H1 (cell line): Measurements from ENCODE around the gene LRP8. TPM values are rescaled to one million over a fixed set of nuclear protein-coding genes. Genes with fewer than 3 reads are reported as not detected.

Source experiments
- CTCF ChIA-PET: fragments of 300-600 bp; sonication (Branson Sonifier 250); formaldehyde crosslinking; loops from one replicate; lab custom pipeline; 2021; ENCODE audit not compliant: partially characterized antibody; lab: Charles Lee
- POLR2A ChIA-PET: fragments of 300-600 bp; sonication (Branson Sonifier 250); formaldehyde crosslinking; loops from one replicate; lab custom pipeline; 2021; ENCODE audit warnings: inconsistent platforms; ENCODE audit not compliant: partially characterized antibody; lab: Charles Lee
- DNase-seq, 2 experiments: peaks; one replicate each; pipeline versions ENCODE4 v3.0.0 to v3.0.0-alpha.2; 2010 to 2022; ENCODE audit warnings: low spot score in 2 of 2, low read depth in 1 of 2, mixed read lengths in 1 of 2
- FAIRE-seq: peaks from 2 replicates; lab custom pipeline; 2011; peaks lifted over from hg19 to GRCh38; lab: Jason Lieb, UNC
- H2AFZ ChIP-seq: 2 replicates; pipeline ENCODE4 v1.8.1; 2012; ENCODE audit warnings: low read length, inconsistent platforms
- H2AK5ac ChIP-seq: 2 replicates; pipeline ENCODE4 v1.6.1; 2013; ENCODE audit warnings: low read depth, low read length
- H2BK120ac ChIP-seq: replicated peaks from 2 replicates; pipeline ENCODE3; 2013; ENCODE audit warnings: low read depth, low read length, inconsistent platforms
- H2BK12ac ChIP-seq: 2 replicates; pipeline ENCODE4 v1.6.1; 2013; ENCODE audit warnings: low read depth, low read length
- H2BK15ac ChIP-seq: 2 replicates; pipeline ENCODE4 v1.6.1; 2013; ENCODE audit warnings: low read length
- H2BK20ac ChIP-seq: 2 replicates; pipeline ENCODE4 v1.6.1; 2013; ENCODE audit warnings: low read length
- H2BK5ac ChIP-seq: 2 replicates; pipeline ENCODE4 v1.6.1; 2013; ENCODE audit warnings: low read depth, low read length
- H3K14ac ChIP-seq: 2 replicates; pipeline ENCODE4 v1.6.1; 2013; ENCODE audit warnings: inconsistent platforms; ENCODE audit not compliant: insufficient read length
- H3K18ac ChIP-seq: 2 replicates; pipeline ENCODE4 v1.6.1; 2013; ENCODE audit warnings: low read length; ENCODE audit errors: extremely low read depth
- H3K23ac ChIP-seq: 2 replicates; pipeline ENCODE4 v1.6.1; 2013; ENCODE audit warnings: inconsistent platforms; ENCODE audit not compliant: insufficient read length
- H3K23me2 ChIP-seq: 2 replicates; pipeline ENCODE4 v1.6.1; 2013; ENCODE audit warnings: low read depth, low read length
- H3K27ac ChIP-seq: 2 replicates; pipeline ENCODE4 v1.6.1; 2011; ENCODE audit warnings: low read depth, low read length, inconsistent platforms
- H3K27me3 ChIP-seq, 4 experiments: replicated peaks in 1 of 4; 1 replicate in 1 of 4; 2 replicates in 3 of 4; pipeline versions ENCODE4 v1.6.1 to v1.8.1; 2011 to 2013; ENCODE audit warnings: low read length in 3 of 4, mild to moderate bottlenecking in 3 of 4, inconsistent platforms in 2 of 4, mixed read lengths in 2 of 4, moderate library complexity in 1 of 4; ENCODE audit not compliant: control insufficient read depth in 3 of 4, insufficient read depth in 3 of 4; ENCODE audit errors: extremely low read depth in 1 of 4
- H3K36me3 ChIP-seq, 4 experiments: 2 replicates each; pipeline versions ENCODE4 v1.6.1 to v1.8.1; 2011 to 2013; ENCODE audit warnings: mild to moderate bottlenecking in 4 of 4, low read length in 3 of 4, moderate library complexity in 2 of 4, control low read depth in 1 of 4, inconsistent platforms in 1 of 4; ENCODE audit not compliant: insufficient read depth in 4 of 4, control insufficient read depth in 2 of 4
- H3K4ac ChIP-seq: replicated peaks from 2 replicates; pipeline ENCODE3; 2013; ENCODE audit warnings: low read length, low read depth, mixed read lengths, inconsistent platforms; ENCODE audit not compliant: insufficient read length
- H3K4me1 ChIP-seq, 4 experiments: replicated peaks in 1 of 4; 1 replicate in 1 of 4; 2 replicates in 3 of 4; pipeline versions ENCODE4 v1.6.1 to v1.8.1; 2011 to 2013; ENCODE audit warnings: low read length in 3 of 4, inconsistent platforms in 2 of 4, mixed read lengths in 1 of 4; ENCODE audit not compliant: insufficient read depth in 4 of 4, control insufficient read depth in 3 of 4
- H3K4me2 ChIP-seq, 2 experiments: 2 replicates each; pipeline versions ENCODE4 v1.6.1 to v1.8.1; 2011 to 2013; ENCODE audit warnings: low read depth in 2 of 2, low read length in 2 of 2, control low read depth in 1 of 2, inconsistent platforms in 1 of 2, mild to moderate bottlenecking in 1 of 2; ENCODE audit not compliant: insufficient read depth in 1 of 2
- H3K4me3 ChIP-seq, 4 experiments: fragments of 200-600, 300-600 bp in 1 of 4; sonication (generic), shearing (Covaris generic), sonication (Bioruptor Twin) in 1 of 4; 2 replicates each; pipeline versions ENCODE4 v1.5.1 to v1.8.1; 2011 to 2016; ENCODE audit warnings: low read length in 4 of 4, low read depth in 3 of 4, control low read depth in 2 of 4, inconsistent platforms in 2 of 4, mild to moderate bottlenecking in 2 of 4, mixed read lengths in 1 of 4, moderate library complexity in 1 of 4; ENCODE audit not compliant: insufficient read depth in 2 of 4; ENCODE audit errors: extremely low read depth in 1 of 4
- H3K56ac ChIP-seq: replicated peaks from 2 replicates; pipeline ENCODE3; 2013; ENCODE audit warnings: low read depth, mild to moderate bottlenecking, mixed read lengths, low read length, inconsistent platforms; ENCODE audit not compliant: insufficient read length
- H3K79me1 ChIP-seq: 2 replicates; pipeline ENCODE4 v1.6.1; 2013; ENCODE audit warnings: low read depth, low read length, control low read depth
- H3K79me2 ChIP-seq, 2 experiments: 2 replicates each; pipeline versions ENCODE4 v1.6.1 to v1.8.1; 2012 to 2013; ENCODE audit warnings: low read length in 2 of 2, mild to moderate bottlenecking in 2 of 2, inconsistent platforms in 1 of 2; ENCODE audit not compliant: insufficient read depth in 2 of 2, control insufficient read depth in 1 of 2
- H3K9ac ChIP-seq, 4 experiments: replicated peaks in 1 of 4; 1 replicate in 1 of 4; 2 replicates in 3 of 4; pipeline versions ENCODE4 v1.6.1 to v1.8.1; 2011 to 2013; ENCODE audit warnings: low read depth in 3 of 4, low read length in 3 of 4, control low read depth in 2 of 4, mild to moderate bottlenecking in 2 of 4, moderate library complexity in 2 of 4, inconsistent platforms in 1 of 4; ENCODE audit errors: extremely low read depth in 1 of 4
- H3K9me3 ChIP-seq, 2 experiments: 2 replicates each; pipeline versions ENCODE4 v1.6.1 to v1.8.1; 2012 to 2013; ENCODE audit warnings: mild to moderate bottlenecking in 2 of 2, moderate library complexity in 2 of 2, control low read depth in 1 of 2, inconsistent platforms in 1 of 2, low read depth in 1 of 2, low read length in 1 of 2, mixed read lengths in 1 of 2; ENCODE audit not compliant: insufficient read depth in 2 of 2
- H4K20me1 ChIP-seq, 2 experiments: replicated peaks in 1 of 2; 2 replicates each; pipeline versions ENCODE3 to v1.8.1; 2011 to 2013; ENCODE audit warnings: inconsistent platforms in 2 of 2, low read length in 2 of 2, mild to moderate bottlenecking in 1 of 2; ENCODE audit not compliant: insufficient read depth in 2 of 2, control insufficient read depth in 1 of 2
- H4K5ac ChIP-seq: 2 replicates; pipeline ENCODE4 v1.6.1; 2013; ENCODE audit warnings: low read length, low read depth, mixed read lengths, inconsistent platforms; ENCODE audit not compliant: insufficient read length
- H4K8ac ChIP-seq: 2 replicates; pipeline ENCODE4 v1.8.0; 2013; ENCODE audit warnings: mild to moderate bottlenecking, moderate library complexity, low read length, inconsistent platforms; ENCODE audit not compliant: insufficient read depth; ENCODE audit errors: extremely low read depth
- H4K91ac ChIP-seq: replicated peaks from 2 replicates; pipeline ENCODE3; 2013; ENCODE audit warnings: low read length, mixed read lengths, inconsistent platforms; ENCODE audit not compliant: insufficient read length
- POLR2A ChIP-seq, 2 experiments: IDR thresholded peaks; 1 replicate in 1 of 2; 2 replicates in 1 of 2; pipeline ENCODE4 v1.6.1; 2011; ENCODE audit warnings: low read depth in 2 of 2, low read length in 2 of 2, mild to moderate bottlenecking in 2 of 2; ENCODE audit errors: control extremely low read depth in 1 of 2
- RAD21 ChIP-seq, 2 experiments: IDR thresholded peaks in 1 of 2; conservative IDR thresholded peaks in 1 of 2; 2 replicates each; pipeline ENCODE4 v1.6.1; 2011; ENCODE audit warnings: low read depth in 2 of 2, low read length in 2 of 2, improper control_type of control experiment in 1 of 2, inconsistent platforms in 1 of 2, mild to moderate bottlenecking in 1 of 2, moderate library complexity in 1 of 2
- SIN3A ChIP-seq, 2 experiments: IDR thresholded peaks in 1 of 2; conservative IDR thresholded peaks in 1 of 2; 2 replicates each; pipeline ENCODE4 v1.6.1; 2011 to 2012; ENCODE audit warnings: low read length in 2 of 2, improper control_type of control experiment in 1 of 2, low read depth in 1 of 2, mild to moderate bottlenecking in 1 of 2
- USF2 ChIP-seq: IDR thresholded peaks from 2 replicates; pipeline ENCODE4 v1.6.1; 2011; ENCODE audit warnings: low read length, improper control_type of control experiment
- WGBS, 2 experiments: shearing (Covaris generic) in 1 of 2; methylation state at CpG; one replicate each; pipeline versions ENCODE4 v1.1.6 to v1.1.7; 2013 to 2015; ENCODE audit warnings: low lambda C conversion rate in 2 of 2, mixed read lengths in 2 of 2, inconsistent platforms in 1 of 2, low coverage in 1 of 2, missing lambda C conversion rate in 1 of 2; ENCODE audit not compliant: insufficient replicate concordance in 2 of 2, insufficient coverage in 1 of 2, insufficient read length in 1 of 2; ENCODE audit errors: extremely low coverage in 1 of 2, missing lambda C conversion rate in 1 of 2; 5-methylcytosine and 5-hydroxymethylcytosine counted together
- polyA plus RNA-seq, 7 experiments: library from polyadenylated mRNA; depleted of rRNA in 3 of 7; stranded (reverse) in 5 of 7; unstranded in 2 of 7; fragments of >200 nt in 5 of 7; fragments of 200-250 nt in 2 of 7; gene quantifications; 1 replicate in 5 of 7; 2 replicates in 1 of 7; 4 replicates in 1 of 7; pipeline versions ENCODE4 v1.2.1 to v1.2.3, GENCODE V29; 2011 to 2013; ENCODE audit warnings: missing spikeins in 2 of 7, mixed read lengths in 2 of 7
- total RNA-seq: library from RNA; stranded (reverse); fragmentation: NEBNext Ultra II Directional; extraction: Animal tissue kit (Norgen Biotek cat#: 25700); gene quantifications from 2 replicates; pipeline ENCODE4 v1.2.1, GENCODE V29; 2021
- TF ChIP-seq, protein P1 (sequence below), 3 experiments: IDR thresholded peaks; 1 replicate in 2 of 3; 2 replicates in 1 of 3; pipeline versions ENCODE4 v1.5.1 to v1.6.1; 2011; ENCODE audit warnings: low read length in 3 of 3, mild to moderate bottlenecking in 3 of 3, inconsistent platforms in 2 of 3, low read depth in 1 of 3, moderate library complexity in 1 of 3; ENCODE audit not compliant: insufficient read depth in 1 of 3; ENCODE audit errors: control extremely low read depth in 1 of 3

Gene LRP8
- total and polyA plus RNA-seq, 2 of the 8 experiments (the other 6 are each of a cell fraction or from before 2014, with no cell fraction given), result 63.2 to 66.4 TPM

GRCh38 chr1:53321366-53321765 is 6.5 kb downstream of the LRP8 start:
- peaks cover 21 to 62% (median 26%) of the 10 kb centered on the region in 4 experiments for H3K36me3 ChIP-seq
- ChIA-PET CTCF (interaction anchor here (0.8 to 3.7 kb wide), 13 partner anchors 9 to 315 kb away, joined by 3 to 18 read pairs (median 4); no protein-coding TSS in a partner anchor), POLR2A (interaction anchor here (1.8 kb wide), 1 partner anchor 10 kb away, joined by 10 read pairs; no protein-coding TSS in a partner anchor)
- H2BK15ac ChIP-seq, result no peak overlapping the region
- H3K56ac ChIP-seq, result no peak overlapping the region
- no peaks in the 10 kb centered on the region for H3K9me3 ChIP-seq
- H3K23ac ChIP-seq, result no peak overlapping the region
- H3K9ac ChIP-seq, result no peak overlapping the region
- peaks cover 24 to 53% of the 10 kb centered on the region in 2 experiments for H4K20me1 ChIP-seq
- WGBS, 2 experiments, result 80% methylated on average over 2 of the region's 5 CpGs; no CpG with 5 or more reads in 1 of the 2 experiments
- peaks cover 4 to 18% (median 9%) of the 10 kb centered on the region in 4 experiments for H3K4me1 ChIP-seq
- no peak overlapping the region for H4K5ac ChIP-seq
- peaks cover 60% of the 10 kb centered on the region for H3K79me1 ChIP-seq
- DNase-seq (peak in 1 of 2 experiments; percentile 77), FAIRE-seq (no peak)
- no peak overlapping the region for H3K4me3 ChIP-seq
- H3K18ac ChIP-seq, result no peak overlapping the region
- H2BK20ac ChIP-seq, result no peak overlapping the region
- TF ChIP-seq USF2, result no peak
- peak in 1 of 2 experiments; percentile 15; a peak in 1 of 3 replicates for TF ChIP-seq POLR2A (IDR thresholded peaks at IDR 0.05; ENCODE audit: control extremely low read depth in 1 of 2, low read depth in 2 of 2, low read length in 2 of 2)
- TF ChIP-seq, protein P1, sequence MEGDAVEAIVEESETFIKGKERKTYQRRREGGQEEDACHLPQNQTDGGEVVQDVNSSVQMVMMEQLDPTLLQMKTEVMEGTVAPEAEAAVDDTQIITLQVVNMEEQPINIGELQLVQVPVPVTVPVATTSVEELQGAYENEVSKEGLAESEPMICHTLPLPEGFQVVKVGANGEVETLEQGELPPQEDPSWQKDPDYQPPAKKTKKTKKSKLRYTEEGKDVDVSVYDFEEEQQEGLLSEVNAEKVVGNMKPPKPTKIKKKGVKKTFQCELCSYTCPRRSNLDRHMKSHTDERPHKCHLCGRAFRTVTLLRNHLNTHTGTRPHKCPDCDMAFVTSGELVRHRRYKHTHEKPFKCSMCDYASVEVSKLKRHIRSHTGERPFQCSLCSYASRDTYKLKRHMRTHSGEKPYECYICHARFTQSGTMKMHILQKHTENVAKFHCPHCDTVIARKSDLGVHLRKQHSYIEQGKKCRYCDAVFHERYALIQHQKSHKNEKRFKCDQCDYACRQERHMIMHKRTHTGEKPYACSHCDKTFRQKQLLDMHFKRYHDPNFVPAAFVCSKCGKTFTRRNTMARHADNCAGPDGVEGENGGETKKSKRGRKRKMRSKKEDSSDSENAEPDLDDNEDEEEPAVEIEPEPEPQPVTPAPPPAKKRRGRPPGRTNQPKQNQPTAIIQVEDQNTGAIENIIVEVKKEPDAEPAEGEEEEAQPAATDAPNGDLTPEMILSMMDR (IDR thresholded peaks at IDR 0.05; ENCODE audit: control extremely low read depth in 1 of 3, insufficient read depth in 1 of 3, low read depth in 1 of 3, low read length in 3 of 3), result peak in 2 of 3 experiments; percentile 70 to 73; a peak in 3 of 4 replicates
- 0 out of 4 replicates have a peak, but pooled peaks of 1 of the 2 experiments have one; percentile 24 for TF ChIP-seq SIN3A (conservative IDR thresholded peaks at IDR 0.05 in 1 of 2, IDR thresholded peaks at IDR 0.05 in 1 of 2; ENCODE audit: low read depth in 1 of 2, low read length in 2 of 2)
- peak; percentile 22 to 58; a peak in 3 of 4 replicates for TF ChIP-seq RAD21 (IDR thresholded peaks at IDR 0.05 in 1 of 2, conservative IDR thresholded peaks at IDR 0.05 in 1 of 2; ENCODE audit: low read depth in 2 of 2, low read length in 2 of 2)
- no peak overlapping the region for H2BK5ac ChIP-seq
- no peak overlapping the region for H2BK120ac ChIP-seq
- no peak overlapping the region for H3K14ac ChIP-seq
- peaks cover 4% of the 10 kb centered on the region for H3K23me2 ChIP-seq
- H3K79me2 ChIP-seq, result peaks cover 16 to 82% of the 10 kb centered on the region in 2 experiments
- no peak overlapping the region for H3K4ac ChIP-seq
- no peak overlapping the region for H3K4me2 ChIP-seq
- H3K27ac ChIP-seq, result no peak overlapping the region
- H2BK12ac ChIP-seq, result no peak overlapping the region
- H3K27me3 ChIP-seq, result no peaks in the 10 kb centered on the region
- no peak overlapping the region for H4K91ac ChIP-seq
- H4K8ac ChIP-seq, result no peak overlapping the region
- no peak overlapping the region for H2AFZ ChIP-seq
- no peak overlapping the region for H2AK5ac ChIP-seq
